Measurements from ENCODE around the gene MASP2.

GRCh38 chr1:11064942-11065341 is 17.9 kb upstream of the MASP2 start:
- TF ChIP-seq POLR2AphosphoS5 (IDR thresholded peaks at IDR 0.05) = no peak
- TF ChIP-seq CTCF (IDR thresholded peaks at IDR 0.05) = no peak
- no peak for TF ChIP-seq EP300 (IDR thresholded peaks at IDR 0.05)
- no peak for TF ChIP-seq POLR2A (IDR thresholded peaks at IDR 0.05)
